ENCODE results near the gene GTPBP2. TPM values are rescaled to one million over a fixed set of nuclear protein-coding genes. Genes with fewer than 3 reads are reported as not detected.

Gene GTPBP2
- polyA plus RNA-seq, 3 donors: 3.6 to 120 (median 4.9) TPM

- Histone ChIP-seq H3K4me1 (ENCODE audit: control insufficient read depth in 1 of 2, insufficient read depth in 2 of 2, low read length in 2 of 2) (peaks cover 8 to 14% of the 10 kb centered on the region in 2 donors), H2AFZ (ENCODE audit: insufficient read depth, low read depth, low read length, poor library complexity, severe bottlenecking) (no peak overlapping the region), H3K4me3 (replicated peaks in 1 of 3; ENCODE audit: low read depth in 2 of 3, low read length in 3 of 3) (no peak overlapping the region), H3K27ac (ENCODE audit: low read depth in 1 of 2, low read length in 2 of 2) (no peak overlapping the region), H3K9ac (ENCODE audit: insufficient read depth, low read length, poor library complexity, severe bottlenecking) (no peak overlapping the region), H4K20me1 (ENCODE audit: insufficient read depth, low read length) (peaks cover 11% of the 10 kb centered on the region), H3K27me3 (ENCODE audit: control insufficient read depth in 2 of 2, insufficient read depth in 2 of 2, low read length in 2 of 2) (peaks cover 0 to 3% of the 10 kb centered on the region in 2 donors), H3K79me2 (ENCODE audit: insufficient read depth, low read length) (no peaks in the 10 kb centered on the region), H3K4me2 (replicated peaks; ENCODE audit: extremely low read depth, low read length, poor library complexity, severe bottlenecking) (no peak overlapping the region), H3K9me3 (replicated peaks in 1 of 2; ENCODE audit: control insufficient read depth in 1 of 2, insufficient read depth in 1 of 2, low read length in 2 of 2) (no peaks in the 10 kb centered on the region), H3K36me3 (replicated peaks in 1 of 2; ENCODE audit: control insufficient read depth in 1 of 2, insufficient read depth in 2 of 2, low read length in 2 of 2) (peaks cover 51 to 65% of the 10 kb centered on the region in 2 donors)
- intact Hi-C loops (cut with micrococcal nuclease): no loop called here
- no peak for DNase-seq
- TF ChIP-seq CTCF (IDR thresholded peaks at IDR 0.05): no peak
- peaks cover 6 to 13% (median 10%) of the 10 kb centered on the region in 3 donors for H3K27me3 Mint-ChIP-seq (ENCODE audit: low read depth in 3 of 3)
- peaks cover 56 to 69% of the 10 kb centered on the region in 2 donors for H3K36me3 Mint-ChIP-seq
- H3K4me1 Mint-ChIP-seq: peaks cover 16% of the 10 kb centered on the region
- H3K4me3 Mint-ChIP-seq: no peak overlapping the region
- no peak overlapping the region for H3K27ac Mint-ChIP-seq
- 92% methylated on average over 6 of the region's 8 CpGs for WGBS (ENCODE audit: insufficient coverage)
- H3K9me3 Mint-ChIP-seq: no peaks in the 10 kb centered on the region
Observed at GRCh38 chr6:43671011-43671800, 42.1 kb upstream of the GTPBP2 start.

GRCh38 chr6:43670623-43670986, 41.5 kb upstream of the GTPBP2 start:
- H3K27ac Mint-ChIP-seq: no peak overlapping the region
- no peak for TF ChIP-seq CTCF (IDR thresholded peaks at IDR 0.05)
- Histone ChIP-seq H2AFZ (ENCODE audit: insufficient read depth, low read depth, low read length, poor library complexity, severe bottlenecking) (no peak overlapping the region), H3K36me3 (replicated peaks in 1 of 2; ENCODE audit: control insufficient read depth in 1 of 2, insufficient read depth in 2 of 2, low read length in 2 of 2) (peaks cover 45 to 59% of the 10 kb centered on the region in 2 donors), H3K4me1 (ENCODE audit: control insufficient read depth in 1 of 2, insufficient read depth in 2 of 2, low read length in 2 of 2) (peaks cover 8 to 14% of the 10 kb centered on the region in 2 donors), H3K4me2 (replicated peaks; ENCODE audit: extremely low read depth, low read length, poor library complexity, severe bottlenecking) (no peak overlapping the region), H3K9ac (ENCODE audit: insufficient read depth, low read length, poor library complexity, severe bottlenecking) (no peak overlapping the region), H4K20me1 (ENCODE audit: insufficient read depth, low read length) (peaks cover 7% of the 10 kb centered on the region), H3K9me3 (replicated peaks in 1 of 2; ENCODE audit: control insufficient read depth in 1 of 2, insufficient read depth in 1 of 2, low read length in 2 of 2) (no peaks in the 10 kb centered on the region), H3K27me3 (ENCODE audit: control insufficient read depth in 2 of 2, insufficient read depth in 2 of 2, low read length in 2 of 2) (peaks cover 0 to 3% of the 10 kb centered on the region in 2 donors), H3K79me2 (ENCODE audit: insufficient read depth, low read length) (no peaks in the 10 kb centered on the region), H3K4me3 (replicated peaks in 1 of 3; ENCODE audit: low read depth in 2 of 3, low read length in 3 of 3) (no peak overlapping the region), H3K27ac (ENCODE audit: low read depth in 1 of 2, low read length in 2 of 2) (no peak overlapping the region)
- no peaks in the 10 kb centered on the region for H3K9me3 Mint-ChIP-seq
- no peak for DNase-seq
- peaks cover 51 to 63% of the 10 kb centered on the region in 2 donors for H3K36me3 Mint-ChIP-seq
- peaks cover 16% of the 10 kb centered on the region for H3K4me1 Mint-ChIP-seq
- intact Hi-C loops (cut with micrococcal nuclease): no loop called here
- 98% methylated on average over 6 of the region's 6 CpGs for WGBS (ENCODE audit: insufficient coverage)
- peaks cover 9 to 13% (median 12%) of the 10 kb centered on the region in 3 donors for H3K27me3 Mint-ChIP-seq (ENCODE audit: low read depth in 3 of 3)
- H3K4me3 Mint-ChIP-seq: no peak overlapping the region
